Measurements from ENCODE around the gene NOD2.
A peak's percentile ranks its signal among the peaks of the same experiment; 100 is the strongest.

The NOD2 gene

GRCh38 chr16:50670476-50670875, 22.9 kb upstream of the NOD2 start:
- no peak for DNase-seq (ENCODE audit: low read depth in 2 of 2)

- peak in 1 of 2 donors; percentile 43 for DNase-seq (ENCODE audit: low read depth in 2 of 2)
Observed at GRCh38 chr16:50671644-50672260, 21.7 kb upstream of the NOD2 start.

- DNase-seq (ENCODE audit: low read depth in 2 of 2), result no peak
Observed at GRCh38 chr16:50673496-50674275, 19.7 kb upstream of the NOD2 start.

- DNase-seq (ENCODE audit: low read depth in 2 of 2), result no peak
Observed at GRCh38 chr16:50674831-50675230, 18.6 kb upstream of the NOD2 start.

GRCh38 chr16:50675686-50676610, 17.5 kb upstream of the NOD2 start:
- DNase-seq (ENCODE audit: low read depth in 2 of 2), result no peak

GRCh38 chr16:50676684-50677225, 16.7 kb upstream of the NOD2 start:
- no peak for DNase-seq (ENCODE audit: low read depth in 2 of 2)

- no peak for DNase-seq (ENCODE audit: low read depth in 2 of 2)
Observed at GRCh38 chr16:50677351-50677750, 16.1 kb upstream of the NOD2 start.

- no peak for DNase-seq (ENCODE audit: low read depth in 2 of 2)
Observed at GRCh38 chr16:50678531-50678930, 14.9 kb upstream of the NOD2 start.

GRCh38 chr16:50679266-50679665, 14.1 kb upstream of the NOD2 start:
- DNase-seq (ENCODE audit: low read depth in 2 of 2), result no peak

- DNase-seq (ENCODE audit: low read depth in 2 of 2), result no peak
Observed at GRCh38 chr16:50679676-50680555, 13.5 kb upstream of the NOD2 start.

- DNase-seq (ENCODE audit: low read depth in 2 of 2), result no peak
Observed at GRCh38 chr16:50680556-50680893, 12.9 kb upstream of the NOD2 start.

GRCh38 chr16:50681021-50681885, 12.2 kb upstream of the NOD2 start, which contains the start of gene SNX20:
Gene SNX20 (minus strand): TSS chr16:50681312. CDS start chr16:50677526, 3,786 bp downstream.
- peak in 1 of 2 donors; percentile 42 for DNase-seq (ENCODE audit: low read depth in 2 of 2)

GRCh38 chr16:50683689-50684374, 9.6 kb upstream of the NOD2 start:
- no peak for DNase-seq (ENCODE audit: low read depth in 2 of 2)

- DNase-seq (ENCODE audit: low read depth in 2 of 2), result no peak
Observed at GRCh38 chr16:50684823-50685461, 8.5 kb upstream of the NOD2 start.

- DNase-seq (ENCODE audit: low read depth in 2 of 2), result no peak
Observed at GRCh38 chr16:50685462-50686063, 7.8 kb upstream of the NOD2 start.

GRCh38 chr16:50688083-50688482, 5.3 kb upstream of the NOD2 start:
- no peak for DNase-seq (ENCODE audit: low read depth in 2 of 2)

GRCh38 chr16:50688867-50689266, 4.5 kb upstream of the NOD2 start:
- no peak for DNase-seq (ENCODE audit: low read depth in 2 of 2)

- DNase-seq (ENCODE audit: low read depth in 2 of 2), result no peak
Observed at GRCh38 chr16:50690177-50690576, 3.2 kb upstream of the NOD2 start.

GRCh38 chr16:50692644-50692998, 785 bp upstream of the NOD2 start:
- no peak for DNase-seq (ENCODE audit: low read depth in 2 of 2)

Data from stimulated activated CD4-positive, alpha-beta T cell treated with anti-CD3 and anti-CD28 coated beads, Interleukin-1b, Interleukin-23, amount 100 ng/mL, for 1 hour (primary cell).